ENCODE data around the gene MARCHF11. TPM values are rescaled to one million over a fixed set of nuclear protein-coding genes. Genes with fewer than 3 reads are reported as not detected.

MARCHF11 gene
- total RNA-seq, 1 donor from 2014 or later = not detected

DNA sequence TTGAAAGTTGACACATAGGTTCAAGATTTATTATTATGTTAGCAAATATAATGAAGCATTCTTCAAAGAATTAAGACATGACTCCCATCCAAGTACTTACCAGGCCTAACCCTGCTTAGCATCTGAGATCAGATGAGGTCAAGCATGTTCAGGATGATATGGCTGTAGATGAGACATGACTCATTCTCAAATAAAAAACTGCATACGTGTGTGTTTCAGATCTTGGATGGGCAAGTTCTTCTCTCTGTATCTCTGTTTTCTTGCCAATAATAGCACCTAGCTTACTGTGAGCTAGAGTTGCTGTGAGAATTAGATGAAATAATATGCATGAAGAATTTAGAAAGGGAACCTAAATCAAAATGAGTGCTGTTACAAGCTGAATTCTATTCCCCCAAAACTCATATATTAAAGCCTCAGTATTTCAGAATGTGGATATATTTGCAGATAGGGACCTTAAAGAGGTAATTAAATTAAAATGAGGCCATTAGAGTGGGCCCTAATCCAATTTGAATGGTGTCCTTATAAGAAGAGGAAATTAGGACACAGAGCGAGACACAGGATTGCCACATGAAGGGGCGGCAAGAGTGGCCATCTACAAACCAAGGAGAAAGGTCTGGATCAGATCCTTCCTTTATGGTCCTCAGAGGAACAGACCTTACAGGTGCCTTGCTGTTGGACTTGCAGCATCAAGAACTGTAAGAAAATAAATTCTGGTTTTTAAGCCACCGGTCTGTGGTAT, 146.2 kb downstream of the MARCHF11 start:
- H3K27me3 ChIP-seq (ENCODE audit: low read depth) = no peaks in the 10 kb centered on the region
- no peaks in the 10 kb centered on the region for H3K9me3 ChIP-seq
- no peak overlapping the region for H3K27ac ChIP-seq
- ATAC-seq (no peak), DNase-seq (no peak)
- no peaks in the 10 kb centered on the region for H3K36me3 ChIP-seq
- no peak overlapping the region for H3K4me3 ChIP-seq
- TF ChIP-seq, protein P1, sequence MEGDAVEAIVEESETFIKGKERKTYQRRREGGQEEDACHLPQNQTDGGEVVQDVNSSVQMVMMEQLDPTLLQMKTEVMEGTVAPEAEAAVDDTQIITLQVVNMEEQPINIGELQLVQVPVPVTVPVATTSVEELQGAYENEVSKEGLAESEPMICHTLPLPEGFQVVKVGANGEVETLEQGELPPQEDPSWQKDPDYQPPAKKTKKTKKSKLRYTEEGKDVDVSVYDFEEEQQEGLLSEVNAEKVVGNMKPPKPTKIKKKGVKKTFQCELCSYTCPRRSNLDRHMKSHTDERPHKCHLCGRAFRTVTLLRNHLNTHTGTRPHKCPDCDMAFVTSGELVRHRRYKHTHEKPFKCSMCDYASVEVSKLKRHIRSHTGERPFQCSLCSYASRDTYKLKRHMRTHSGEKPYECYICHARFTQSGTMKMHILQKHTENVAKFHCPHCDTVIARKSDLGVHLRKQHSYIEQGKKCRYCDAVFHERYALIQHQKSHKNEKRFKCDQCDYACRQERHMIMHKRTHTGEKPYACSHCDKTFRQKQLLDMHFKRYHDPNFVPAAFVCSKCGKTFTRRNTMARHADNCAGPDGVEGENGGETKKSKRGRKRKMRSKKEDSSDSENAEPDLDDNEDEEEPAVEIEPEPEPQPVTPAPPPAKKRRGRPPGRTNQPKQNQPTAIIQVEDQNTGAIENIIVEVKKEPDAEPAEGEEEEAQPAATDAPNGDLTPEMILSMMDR (IDR thresholded peaks at IDR 0.05) = no peak
- no peaks in the 10 kb centered on the region for H3K4me1 ChIP-seq
- intact Hi-C loops (cut with DNase I) = no loop called here

DNA sequence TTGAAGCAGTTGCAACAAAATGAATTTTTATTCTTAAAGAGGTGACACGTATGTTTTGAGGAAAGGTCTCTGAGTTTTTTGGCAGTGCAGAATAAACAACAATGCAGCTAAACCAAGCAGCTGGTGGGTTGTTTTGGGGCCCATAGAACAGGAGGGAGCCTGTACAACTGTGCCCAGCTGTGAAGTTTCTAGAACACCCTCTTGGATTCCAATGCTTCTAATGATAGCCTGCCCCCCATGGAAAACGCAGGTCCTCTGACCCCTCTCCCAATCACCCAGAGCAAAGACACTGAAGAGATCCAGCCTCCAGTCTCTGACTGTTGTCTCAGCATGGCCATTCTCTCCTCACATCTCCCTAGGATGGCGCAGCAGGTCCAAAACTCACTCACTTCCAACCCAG, 150.9 kb downstream of the MARCHF11 start:
- Histone ChIP-seq H3K36me3 (no peaks in the 10 kb centered on the region), H3K9me3 (no peaks in the 10 kb centered on the region), H3K27ac (no peak overlapping the region), H3K27me3 (ENCODE audit: low read depth) (no peaks in the 10 kb centered on the region), H3K4me1 (no peaks in the 10 kb centered on the region), H3K4me3 (no peak overlapping the region)
- intact Hi-C loops (cut with DNase I) = no loop called here
- DNase-seq (no peak), ATAC-seq (peak in 1 of 2 donors; percentile 51)
- TF ChIP-seq, protein P1 (IDR thresholded peaks at IDR 0.05) = no peak

DNA sequence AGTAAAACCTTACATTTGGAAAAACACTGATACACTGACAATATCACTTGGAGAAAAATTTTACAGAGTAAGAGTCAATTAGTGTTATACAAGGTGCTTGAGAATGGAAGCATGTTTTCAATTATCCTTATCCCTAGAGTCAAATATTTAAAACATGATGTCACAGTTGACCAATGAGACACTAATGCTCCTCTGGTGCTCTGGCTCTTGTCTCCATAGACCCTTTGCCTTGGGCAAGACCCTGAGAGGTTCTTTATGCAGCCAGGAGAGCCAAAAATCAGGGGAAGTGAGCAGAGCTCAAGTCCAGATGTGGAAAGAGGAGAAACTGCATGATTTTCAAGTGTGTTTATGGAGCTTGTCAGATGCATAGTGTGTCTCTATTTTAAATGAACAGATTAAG, 153.9 kb downstream of the MARCHF11 start:
- no peaks in the 10 kb centered on the region for H3K36me3 ChIP-seq
- TF ChIP-seq, protein P1 (IDR thresholded peaks at IDR 0.05) = no peak
- intact Hi-C loops (cut with DNase I) = no loop called here
- ATAC-seq = no peak
- no peak for DNase-seq
- no peaks in the 10 kb centered on the region for H3K4me1 ChIP-seq
- no peaks in the 10 kb centered on the region for H3K27me3 ChIP-seq (ENCODE audit: low read depth)
- H3K4me3 ChIP-seq = no peak overlapping the region
- H3K9me3 ChIP-seq = no peaks in the 10 kb centered on the region
- no peak overlapping the region for H3K27ac ChIP-seq

DNA sequence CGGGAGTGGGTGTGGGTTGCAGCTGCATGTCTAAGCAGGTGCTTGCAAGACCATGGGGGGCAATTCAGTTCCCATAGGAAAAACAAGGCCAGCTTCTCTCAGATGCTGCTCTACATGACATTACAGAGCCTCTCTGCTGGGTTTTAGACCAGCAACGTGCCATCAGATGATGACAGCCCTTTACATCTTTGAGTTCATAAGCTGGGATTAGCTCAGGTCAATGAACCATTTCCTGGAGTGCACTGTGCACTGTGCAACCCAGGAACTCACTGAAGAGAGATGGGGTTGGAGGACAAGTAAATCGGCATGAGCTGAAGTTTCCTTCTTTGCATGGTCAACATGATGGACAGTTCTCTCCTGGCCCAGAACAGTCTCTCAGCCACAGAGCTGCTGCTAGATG, 160.6 kb downstream of the MARCHF11 start:
- Histone ChIP-seq H3K27me3 (ENCODE audit: low read depth) (no peaks in the 10 kb centered on the region), H3K36me3 (no peaks in the 10 kb centered on the region), H3K4me1 (no peaks in the 10 kb centered on the region), H3K9me3 (no peaks in the 10 kb centered on the region), H3K4me3 (no peak overlapping the region), H3K27ac (no peak overlapping the region)
- ATAC-seq (no peak), DNase-seq (no peak)
- TF ChIP-seq, protein P1 (IDR thresholded peaks at IDR 0.05) = no peak
- intact Hi-C loops (cut with DNase I) = no loop called here

DNA sequence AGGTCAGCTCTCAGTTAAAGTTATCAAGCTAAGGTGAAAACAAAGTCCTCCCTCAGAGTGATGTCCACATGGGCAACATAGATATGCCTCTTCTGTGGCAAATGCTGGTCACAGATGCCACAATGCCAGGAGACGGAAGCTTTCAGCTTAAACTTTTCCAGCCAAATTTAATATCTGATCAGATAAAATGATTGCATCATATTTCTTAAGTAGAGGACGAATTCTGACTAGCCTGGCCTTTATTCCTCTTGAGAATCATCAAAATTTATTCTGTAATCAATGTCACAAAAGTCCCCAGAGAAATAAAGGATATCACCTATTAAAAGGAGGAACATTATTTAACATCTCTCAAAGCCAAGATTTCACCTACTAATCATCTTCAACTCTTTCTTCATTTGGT, 161.9 kb downstream of the MARCHF11 start:
- DNase-seq = no peak
- no peak overlapping the region for H3K4me3 ChIP-seq

More for the DNA sequence above, 161.9 kb downstream of the MARCHF11 start:
- no peak for ATAC-seq
- no peaks in the 10 kb centered on the region for H3K36me3 ChIP-seq
- intact Hi-C loops (cut with DNase I) = no loop called here
- H3K27ac ChIP-seq = no peak overlapping the region
- TF ChIP-seq, protein P1 (IDR thresholded peaks at IDR 0.05) = no peak
- H3K9me3 ChIP-seq = no peaks in the 10 kb centered on the region
- no peaks in the 10 kb centered on the region for H3K27me3 ChIP-seq (ENCODE audit: low read depth)
- no peaks in the 10 kb centered on the region for H3K4me1 ChIP-seq

Measured in lower lobe of right lung (tissue), 2 donors.